ENCODE data around the gene C13orf46. TPM values are rescaled to one million over a fixed set of nuclear protein-coding genes. Genes with fewer than 3 reads are reported as not detected.

Gene C13orf46
- total and polyA plus RNA-seq, 2 of the 8 experiments (the other 6 are each of a cell fraction or from before 2014, with no cell fraction given) = 0.23 to 0.28 TPM

DNA sequence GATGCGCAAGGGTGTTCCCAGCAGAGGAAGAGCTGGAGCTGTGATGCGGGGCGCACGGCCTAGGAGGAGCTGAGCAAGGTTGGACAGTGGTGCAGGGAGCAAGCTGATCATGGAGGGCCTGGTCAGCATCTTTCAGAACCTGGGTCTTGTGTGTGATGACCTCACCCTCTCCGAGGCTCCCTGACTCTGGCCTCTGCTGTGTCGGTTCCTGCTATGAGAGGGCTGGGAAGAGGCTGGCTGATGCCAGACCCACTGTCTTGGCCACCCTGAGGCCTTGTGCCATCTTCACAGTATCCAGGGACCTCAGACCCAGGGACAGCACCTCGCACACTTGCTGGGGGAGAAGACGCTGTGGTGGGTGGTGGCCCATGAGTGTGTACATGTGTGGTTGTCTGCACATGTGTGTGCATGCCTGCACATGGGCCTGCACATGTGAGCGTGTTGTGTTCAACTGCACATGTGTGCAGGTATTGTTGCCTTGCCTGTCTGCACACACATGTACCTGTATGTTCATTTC lies 16.5 kb upstream of the C13orf46 start:
- no peaks in the 10 kb centered on the region for H3K4me1 ChIP-seq (replicated peaks in 1 of 4; ENCODE audit: control insufficient read depth in 3 of 4, insufficient read depth in 4 of 4, low read length in 3 of 4)
- 93% methylated on average over 9 of the region's 9 CpGs; no CpG with 5 or more reads in 1 of the 2 experiments for WGBS, 2 experiments (ENCODE audit: extremely low coverage in 1 of 2, insufficient coverage in 1 of 2, insufficient read length in 1 of 2, insufficient replicate concordance in 2 of 2, low coverage in 1 of 2, low lambda C conversion rate in 2 of 2, missing lambda C conversion rate in 1 of 2)
- no peak for FAIRE-seq
- TF ChIP-seq SUZ12 (IDR thresholded peaks at IDR 0.05; ENCODE audit: low read length) (no peak), CEBPB (IDR thresholded peaks at IDR 0.05; ENCODE audit: low read depth, low read length) (no peak), HDAC6 (IDR thresholded peaks at IDR 0.05; ENCODE audit: low read depth, low read length) (no peak), TCF12 (IDR thresholded peaks at IDR 0.05; ENCODE audit: low read depth, low read length) (no peak), SIN3A (conservative IDR thresholded peaks at IDR 0.05 in 1 of 2, IDR thresholded peaks at IDR 0.05 in 1 of 2; ENCODE audit: low read depth in 1 of 2, low read length in 2 of 2) (no peak), GTF2F1 (IDR thresholded peaks at IDR 0.05; ENCODE audit: borderline replicate concordance, low read depth, low read length) (no peak), POLR2A (IDR thresholded peaks at IDR 0.05; ENCODE audit: control extremely low read depth in 1 of 2, low read depth in 2 of 2, low read length in 2 of 2) (no peak), NANOG (IDR thresholded peaks at IDR 0.05; ENCODE audit: insufficient read depth, low read depth, low read length, poor library complexity, severe bottlenecking) (no peak), BACH1 (IDR thresholded peaks at IDR 0.05; ENCODE audit: low read length) (no peak), JUND (IDR thresholded peaks at IDR 0.05; ENCODE audit: low read length) (no peak), CTBP2 (IDR thresholded peaks at IDR 0.05; ENCODE audit: borderline replicate concordance, insufficient read depth, insufficient read length, low read length) (no peak), FOSL1 (IDR thresholded peaks at IDR 0.05; ENCODE audit: insufficient read depth, low read depth, low read length) (no peak)
- TF ChIP-seq, protein P1, sequence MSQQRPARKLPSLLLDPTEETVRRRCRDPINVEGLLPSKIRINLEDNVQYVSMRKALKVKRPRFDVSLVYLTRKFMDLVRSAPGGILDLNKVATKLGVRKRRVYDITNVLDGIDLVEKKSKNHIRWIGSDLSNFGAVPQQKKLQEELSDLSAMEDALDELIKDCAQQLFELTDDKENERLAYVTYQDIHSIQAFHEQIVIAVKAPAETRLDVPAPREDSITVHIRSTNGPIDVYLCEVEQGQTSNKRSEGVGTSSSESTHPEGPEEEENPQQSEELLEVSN (IDR thresholded peaks at IDR 0.05) = no peak

More for the DNA sequence above, 16.5 kb upstream of the C13orf46 start:
- POLR2A ChIA-PET (ENCODE audit: partially characterized antibody) = interaction anchor here (1.1 to 1.2 kb wide), 2 partner anchors 8 to 18 kb away, joined by 3 read pairs; no protein-coding TSS in a partner anchor
- CTCF ChIA-PET (ENCODE audit: partially characterized antibody) = no interaction called here
- no peaks in the 10 kb centered on the region for H3K27me3 ChIP-seq (replicated peaks in 1 of 4; ENCODE audit: control insufficient read depth in 3 of 4, extremely low read depth in 1 of 4, insufficient read depth in 3 of 4, low read length in 3 of 4)
- H4K91ac ChIP-seq (replicated peaks; ENCODE audit: insufficient read length, low read length) = no peak overlapping the region
- H3K18ac ChIP-seq (ENCODE audit: extremely low read depth, low read length) = no peak overlapping the region
- H2AFZ ChIP-seq (ENCODE audit: low read length) = no peak overlapping the region
- H2BK5ac ChIP-seq (ENCODE audit: low read depth, low read length) = no peak overlapping the region
- peaks cover 0 to 16% (median 11%) of the 10 kb centered on the region in 4 experiments; a peak in 5 of 8 replicates for H3K36me3 ChIP-seq (ENCODE audit: control insufficient read depth in 2 of 4, insufficient read depth in 4 of 4, low read length in 3 of 4)
- H3K4me2 ChIP-seq (ENCODE audit: insufficient read depth in 1 of 2, low read depth in 2 of 2, low read length in 2 of 2) = no peak overlapping the region
- peaks cover 9% of the 10 kb centered on the region; the same call in 1 of the 2 replicates for H3K23me2 ChIP-seq (ENCODE audit: low read depth, low read length)
- no peak overlapping the region for H2BK120ac ChIP-seq (replicated peaks; ENCODE audit: low read depth, low read length)
- H3K4ac ChIP-seq (replicated peaks; ENCODE audit: insufficient read length, low read depth, low read length) = no peak overlapping the region
- no peaks in the 10 kb centered on the region for H3K79me2 ChIP-seq (ENCODE audit: control insufficient read depth in 1 of 2, insufficient read depth in 2 of 2, low read length in 2 of 2)
- no peak overlapping the region for H4K5ac ChIP-seq (ENCODE audit: insufficient read length, low read depth, low read length)
- H2AK5ac ChIP-seq (ENCODE audit: low read depth, low read length) = no peak overlapping the region
- peaks cover 4 to 8% of the 10 kb centered on the region in 2 experiments; a peak in 3 of 4 replicates for H3K9me3 ChIP-seq (ENCODE audit: insufficient read depth in 2 of 2, low read depth in 1 of 2, low read length in 1 of 2)
- no peak overlapping the region for H3K9ac ChIP-seq (replicated peaks in 1 of 4; ENCODE audit: extremely low read depth in 1 of 4, low read depth in 3 of 4, low read length in 3 of 4)
- H4K20me1 ChIP-seq (replicated peaks in 1 of 2; ENCODE audit: control insufficient read depth in 1 of 2, insufficient read depth in 2 of 2, low read length in 2 of 2) = peaks cover 0 to 4% of the 10 kb centered on the region in 2 experiments
- no peak overlapping the region for H3K4me3 ChIP-seq (ENCODE audit: extremely low read depth in 1 of 4, insufficient read depth in 2 of 4, low read depth in 3 of 4, low read length in 4 of 4)
- H3K79me1 ChIP-seq (ENCODE audit: low read depth, low read length) = no peaks in the 10 kb centered on the region; the same call in 1 of the 2 replicates
- H3K23ac ChIP-seq (ENCODE audit: insufficient read length) = no peak overlapping the region
- H3K56ac ChIP-seq (replicated peaks; ENCODE audit: insufficient read length, low read depth, low read length) = no peak overlapping the region
- no peak overlapping the region for H2BK12ac ChIP-seq (ENCODE audit: low read depth, low read length)
- H2BK15ac ChIP-seq (ENCODE audit: low read length) = no peak overlapping the region
- H3K27ac ChIP-seq (ENCODE audit: low read depth, low read length) = no peak overlapping the region
- H2BK20ac ChIP-seq (ENCODE audit: low read length) = no peak overlapping the region
- H3K14ac ChIP-seq (ENCODE audit: insufficient read length) = no peak overlapping the region
- no peak overlapping the region for H4K8ac ChIP-seq (ENCODE audit: extremely low read depth, insufficient read depth, low read length)
- no peak for DNase-seq (ENCODE audit: low read depth in 1 of 2, low spot score in 2 of 2)

Data from H1 (cell line).